ENCODE results near the gene PLOD3. TPM values are rescaled to one million over a fixed set of nuclear protein-coding genes. Genes with fewer than 3 reads are reported as not detected.

PLOD3 gene
- total and polyA plus RNA-seq, 8 donors: 12.4 to 260 (median 31.2) TPM

- peaks cover 41 to 88% (median 80%) of the 10 kb centered on the region in 4 donors for H3K36me3 ChIP-seq
- intact Hi-C loops (cut with DNase I; ENCODE audit: low total_unique reads): no loop called here
Observed at GRCh38 chr7:101225650-101226049, 8.3 kb upstream of the PLOD3 start.

GRCh38 chr7:101223528-101223927, 6.1 kb upstream of the PLOD3 start:
- no peak overlapping the region for H3K27ac ChIP-seq
- TF ChIP-seq POLR2AphosphoS5 (IDR thresholded peaks at IDR 0.05): no peak
- TF ChIP-seq EP300 (IDR thresholded peaks at IDR 0.05): no peak
- intact Hi-C loops (cut with DNase I; ENCODE audit: low total_unique reads): no loop called here
- no peaks in the 10 kb centered on the region for H3K9me3 ChIP-seq
- 92 to 98% (median 97%) methylated on average over 13 to 15 of the region's 15 CpGs for WGBS, 5 donors
- peaks cover 39 to 71% (median 67%) of the 10 kb centered on the region in 4 donors for H3K36me3 ChIP-seq
- no peak for DNase-seq
- H3K4me1 ChIP-seq: peaks cover 17 to 32% (median 27%) of the 10 kb centered on the region in 4 donors
- H3K4me3 ChIP-seq: no peak overlapping the region
- H3K27me3 ChIP-seq: no peaks in the 10 kb centered on the region

More at GRCh38 chr7:101225650-101226049, 8.3 kb upstream of the PLOD3 start:
- no peak overlapping the region for H3K27ac ChIP-seq
- DNase-seq: no peak
- no peak for TF ChIP-seq CTCF (IDR thresholded peaks at IDR 0.05)
- TF ChIP-seq POLR2AphosphoS5 (IDR thresholded peaks at IDR 0.05): no peak
- no peak for TF ChIP-seq POLR2A (IDR thresholded peaks at IDR 0.05)
- H3K4me3 ChIP-seq: no peak overlapping the region
- no peaks in the 10 kb centered on the region for H3K9me3 ChIP-seq
- H3K4me1 ChIP-seq: peaks cover 0 to 14% (median 11%) of the 10 kb centered on the region in 4 donors
- WGBS, 5 donors: 92 to 96% (median 94%) methylated on average over 5 to 6 of the region's 6 CpGs
- no peaks in the 10 kb centered on the region for H3K27me3 ChIP-seq

GRCh38 chr7:101222275-101222830, 5.0 kb upstream of the PLOD3 start:
- Histone ChIP-seq H3K27me3 (no peaks in the 10 kb centered on the region), H3K9me3 (no peaks in the 10 kb centered on the region), H3K4me1 (peaks cover 18 to 35% (median 30%) of the 10 kb centered on the region in 4 donors), H3K36me3 (peaks cover 31 to 60% (median 56%) of the 10 kb centered on the region in 4 donors), H3K4me3 (no peak overlapping the region), H3K27ac (no peak overlapping the region)
- no peak for DNase-seq
- whole genome bisulfite sequencing, 5 donors: 87 to 97% (median 94%) methylated on average over 15 to 27 of the region's 27 CpGs
- no peak for TF ChIP-seq POLR2A (IDR thresholded peaks at IDR 0.05)
- TF ChIP-seq CTCF (IDR thresholded peaks at IDR 0.05): no peak
- TF ChIP-seq EP300 (IDR thresholded peaks at IDR 0.05): no peak
- TF ChIP-seq POLR2AphosphoS5 (IDR thresholded peaks at IDR 0.05): no peak
- intact Hi-C loops (cut with DNase I; ENCODE audit: low total_unique reads): no loop called here

- Histone ChIP-seq H3K27me3 (no peaks in the 10 kb centered on the region), H3K4me1 (peaks cover 29 to 49% (median 44%) of the 10 kb centered on the region in 4 donors), H3K36me3 (peaks cover 25 to 47% (median 42%) of the 10 kb centered on the region in 4 donors), H3K4me3 (no peak overlapping the region), H3K9me3 (no peaks in the 10 kb centered on the region), H3K27ac (no peak overlapping the region)
- intact Hi-C loops (cut with DNase I; ENCODE audit: low total_unique reads): no loop called here
- DNase-seq: no peak
- TF ChIP-seq CTCF (IDR thresholded peaks at IDR 0.05) (no peak), EP300 (IDR thresholded peaks at IDR 0.05) (no peak), POLR2AphosphoS5 (IDR thresholded peaks at IDR 0.05) (no peak), POLR2A (IDR thresholded peaks at IDR 0.05) (no peak)
- 46 to 81% (median 65%) methylated on average over 5 of the region's 5 CpGs for WGBS, 5 donors
Observed at GRCh38 chr7:101220295-101220694, 2.9 kb upstream of the PLOD3 start.

All from stomach (tissue), 9 donors.